Right lobe of liver (tissue), 6 donors: ENCODE measurements around the gene HTRA2. TPM values are rescaled to one million over a fixed set of nuclear protein-coding genes. Genes with fewer than 3 reads are reported as not detected.

Experiments used
- ATAC-seq, 4 donors: fragments of 200-7000 bp; cut with Tn5 transposase; one replicate each; pipeline ENCODE4 v1.9.1; 2020; ENCODE audit warnings: mild to moderate bottlenecking in 4 of 4, moderate library complexity in 4 of 4
- DNase-seq, 3 donors: peaks; one replicate each; pipeline ENCODE4 v3.0.0-alpha.2; 2020
- H3K27ac ChIP-seq, 3 donors: fragments of 200-600 bp; one replicate each; pipeline ENCODE4 v1.8.0; 2022
- H3K27me3 ChIP-seq, 2 donors: fragments of 200-600 bp; one replicate each; pipeline ENCODE4 v1.8.0; 2022
- H3K36me3 ChIP-seq, 4 donors: fragments of 200-600 bp; sonication (generic) in 1 of 4; one replicate each; pipeline versions ENCODE4 v1.5.1 to v1.8.0; 2017 to 2022; ENCODE audit warnings: control low read depth in 1 of 4
- H3K4me1 ChIP-seq, 4 donors: fragments of 200-600 bp; sonication (generic) in 1 of 4; one replicate each; pipeline versions ENCODE4 v1.5.1 to v1.8.0; 2017 to 2022; ENCODE audit warnings: control low read depth in 1 of 4
- H3K4me3 ChIP-seq, 3 donors: fragments of 200-600 bp; one replicate each; pipeline ENCODE4 v1.8.0; 2022
- H3K9me3 ChIP-seq, 4 donors: fragments of 200-600 bp; sonication (generic) in 1 of 4; one replicate each; pipeline versions ENCODE4 v1.5.1 to v1.8.0; 2017 to 2022; ENCODE audit warnings: control low read depth in 1 of 4
- POLR2A ChIP-seq: fragments of 450-650 bp; IDR thresholded peaks from one replicate; pipeline ENCODE4 v1.6.1; 2017; ENCODE audit warnings: antibody characterized with exemption, mild to moderate bottlenecking
- WGBS: methylation state at CpG from one replicate; pipeline ENCODE4 v1.1.6; 2018; ENCODE audit warnings: low coverage, low lambda C conversion rate; ENCODE audit not compliant: insufficient coverage; ENCODE audit errors: missing lambda C conversion rate; 5-methylcytosine and 5-hydroxymethylcytosine counted together
- intact Hi-C, 2 donors: fragments of 100-400 bp; cut with DNase I; formaldehyde crosslinking; loops; one replicate each; pipeline versions ENCODE4 v1.11.2 to v1.14.1; 2022
- total RNA-seq, 6 experiments: library from RNA; depleted of rRNA in 2 of 6; stranded (reverse); fragments of >200 nt in 2 of 6; fragmentation: NEBNext Ultra II Directional in 3 of 6; extraction: Animal tissue kit (Norgen Biotek cat#: 25700) in 3 of 6; gene quantifications; one replicate each; pipeline versions ENCODE4 v1.1.0 to v1.2.4, GENCODE V29; 2016 to 2023
- TF ChIP-seq, protein P1 (sequence below), 4 donors: fragments of 200-600 bp in 3 of 4; fragments of 450-650 bp in 1 of 4; IDR thresholded peaks; one replicate each; pipeline versions ENCODE4 v1.5.1 to v1.8.0; 2016 to 2022; ENCODE audit warnings: antibody characterized with exemption in 4 of 4, mild to moderate bottlenecking in 2 of 4
- donor health status: DM: no; HTN: yes; CAD: no.
- donor health status: DM: no; HTN: no; CAD: no.
- donor health status: DM: no; HTN: no; CAD: no.
- donor health status: DM: no; HTN: yes; CAD: no.
- donor health status: DM: no; HTN: yes; CAD: no.

Gene HTRA2
- total RNA-seq, 6 experiments from 2014 or later, result 12.3 to 20.3 (median 15.2) TPM

DNA sequence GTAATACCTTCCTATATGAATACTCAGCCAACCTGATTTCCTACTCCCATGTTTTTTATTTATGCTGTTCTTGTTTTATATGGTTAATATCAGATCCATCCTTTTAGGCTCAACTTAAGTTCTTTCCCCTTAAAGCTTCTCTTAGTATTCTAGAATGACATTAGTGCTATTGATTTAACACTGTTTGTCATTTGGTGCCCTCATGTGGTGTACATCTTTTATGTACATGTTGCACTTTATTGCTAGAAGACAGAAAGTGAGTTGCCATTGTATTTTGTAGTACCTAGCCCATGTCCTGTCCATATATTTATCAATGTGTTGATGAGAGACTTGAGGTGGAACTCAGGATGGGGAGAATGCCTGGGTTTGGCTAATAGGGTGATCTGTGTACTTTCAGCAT, 2.5 kb downstream of the HTRA2 start:
- ATAC-seq (no peak), DNase-seq (no peak)
- intact Hi-C loops, result no loop called here
- Histone ChIP-seq H3K27ac (no peak overlapping the region), H3K4me3 (no peak overlapping the region), H3K4me1 (peaks cover 0 to 19% (median 6%) of the 10 kb centered on the region in 4 donors), H3K9me3 (no peaks in the 10 kb centered on the region), H3K27me3 (no peaks in the 10 kb centered on the region), H3K36me3 (peaks cover 0 to 16% (median 4%) of the 10 kb centered on the region in 4 donors)
- no peak for TF ChIP-seq POLR2A
- TF ChIP-seq, protein P1, sequence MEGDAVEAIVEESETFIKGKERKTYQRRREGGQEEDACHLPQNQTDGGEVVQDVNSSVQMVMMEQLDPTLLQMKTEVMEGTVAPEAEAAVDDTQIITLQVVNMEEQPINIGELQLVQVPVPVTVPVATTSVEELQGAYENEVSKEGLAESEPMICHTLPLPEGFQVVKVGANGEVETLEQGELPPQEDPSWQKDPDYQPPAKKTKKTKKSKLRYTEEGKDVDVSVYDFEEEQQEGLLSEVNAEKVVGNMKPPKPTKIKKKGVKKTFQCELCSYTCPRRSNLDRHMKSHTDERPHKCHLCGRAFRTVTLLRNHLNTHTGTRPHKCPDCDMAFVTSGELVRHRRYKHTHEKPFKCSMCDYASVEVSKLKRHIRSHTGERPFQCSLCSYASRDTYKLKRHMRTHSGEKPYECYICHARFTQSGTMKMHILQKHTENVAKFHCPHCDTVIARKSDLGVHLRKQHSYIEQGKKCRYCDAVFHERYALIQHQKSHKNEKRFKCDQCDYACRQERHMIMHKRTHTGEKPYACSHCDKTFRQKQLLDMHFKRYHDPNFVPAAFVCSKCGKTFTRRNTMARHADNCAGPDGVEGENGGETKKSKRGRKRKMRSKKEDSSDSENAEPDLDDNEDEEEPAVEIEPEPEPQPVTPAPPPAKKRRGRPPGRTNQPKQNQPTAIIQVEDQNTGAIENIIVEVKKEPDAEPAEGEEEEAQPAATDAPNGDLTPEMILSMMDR (IDR thresholded peaks at IDR 0.05), result peak in 3 of 4 donors; percentile 40 to 49 (median 41)

DNA sequence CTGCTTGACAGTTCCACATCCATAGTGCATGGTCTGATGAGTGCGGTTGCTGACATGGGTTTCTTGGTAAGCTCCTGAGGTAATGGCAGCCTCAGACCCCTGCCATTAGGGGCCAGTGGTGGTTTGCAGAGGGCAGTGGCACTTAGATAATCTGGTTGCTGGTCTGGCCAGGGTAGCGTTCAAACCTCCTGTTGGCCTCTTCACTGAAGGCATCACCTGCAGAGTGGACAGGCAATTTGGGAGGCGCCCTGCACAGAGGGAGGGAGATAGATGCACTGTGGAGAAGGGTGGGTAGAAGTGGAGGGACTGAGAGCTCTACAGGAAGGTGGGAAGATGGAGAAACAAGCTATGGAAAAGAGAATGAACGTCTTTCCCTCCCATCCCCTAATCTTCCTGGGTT, 3.7 kb downstream of the HTRA2 start:
- intact Hi-C loops, result no loop called here

DNA sequence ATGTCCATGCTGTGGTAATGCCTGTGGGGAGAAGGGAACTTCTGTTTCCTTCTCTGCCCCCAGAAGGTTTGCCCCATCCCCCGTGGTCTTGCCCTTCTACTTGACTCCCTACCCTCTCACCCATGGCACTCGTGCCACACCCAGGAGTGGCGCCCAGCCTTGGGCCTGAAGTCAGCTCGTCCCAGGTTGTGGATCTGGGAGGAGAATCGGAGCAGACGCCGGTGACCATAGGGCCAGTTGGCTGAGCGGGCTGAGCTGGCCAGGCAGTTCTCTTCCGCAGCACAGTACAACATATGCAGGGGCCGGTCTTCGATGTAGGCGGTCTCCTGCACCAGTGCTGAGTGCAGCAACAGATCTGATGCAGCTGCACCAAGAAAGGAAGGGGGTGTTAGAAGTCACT, 4.7 kb downstream of the HTRA2 start:
- Histone ChIP-seq H3K27ac (no peak overlapping the region), H3K9me3 (no peaks in the 10 kb centered on the region), H3K36me3 (peaks cover 0 to 9% (median 0%) of the 10 kb centered on the region in 4 donors), H3K27me3 (no peaks in the 10 kb centered on the region), H3K4me3 (no peak overlapping the region), H3K4me1 (peaks cover 0 to 8% (median 2%) of the 10 kb centered on the region in 4 donors)
- no peak for TF ChIP-seq POLR2A
- TF ChIP-seq, protein P1 (IDR thresholded peaks at IDR 0.05), result no peak
- ATAC-seq, result no peak
- no peak for DNase-seq
- WGBS, result no CpG with 5 or more reads among the region's 12 CpGs
- intact Hi-C loops, result no loop called here

More for the DNA sequence above, 3.7 kb downstream of the HTRA2 start:
- Histone ChIP-seq H3K27me3 (no peaks in the 10 kb centered on the region), H3K27ac (no peak overlapping the region), H3K9me3 (no peaks in the 10 kb centered on the region), H3K4me3 (no peak overlapping the region), H3K36me3 (peaks cover 0 to 9% (median 0%) of the 10 kb centered on the region in 4 donors), H3K4me1 (peaks cover 0 to 13% (median 4%) of the 10 kb centered on the region in 4 donors)
- ATAC-seq (no peak), DNase-seq (no peak)
- no peak for TF ChIP-seq POLR2A
- TF ChIP-seq, protein P1 (IDR thresholded peaks at IDR 0.05), result no peak
- 76% methylated on average over 4 of the region's 4 CpGs for WGBS

DNA sequence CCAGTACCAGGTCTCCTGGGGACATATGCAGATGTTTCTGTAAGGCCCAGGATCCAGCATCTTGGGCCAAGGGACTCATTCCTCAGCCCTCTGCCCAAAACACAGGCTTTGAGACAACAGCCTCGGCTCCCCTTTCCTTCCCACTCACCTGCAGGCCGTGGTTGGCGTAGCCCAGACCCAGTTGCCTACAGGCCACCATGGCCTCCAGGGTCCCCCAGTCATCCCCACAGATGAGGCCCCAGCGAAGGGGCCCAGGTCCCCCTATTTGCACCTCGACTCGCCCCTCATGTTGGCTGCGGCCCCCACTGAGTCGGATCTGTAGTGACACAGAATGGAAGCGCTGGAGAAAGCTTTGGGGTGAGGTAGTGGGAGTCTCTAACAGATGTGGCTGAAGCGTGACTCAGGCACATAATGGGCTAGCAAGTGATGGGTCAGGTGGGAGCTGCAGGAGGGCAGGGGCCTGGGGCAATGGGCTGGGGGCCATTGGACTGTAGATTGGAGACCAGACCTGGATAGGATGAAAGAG, 5.8 kb downstream of the HTRA2 start:
- intact Hi-C loops, result no loop called here
- Histone ChIP-seq H3K27ac (no peak overlapping the region), H3K9me3 (no peaks in the 10 kb centered on the region), H3K4me1 (peaks cover 0 to 8% (median 1%) of the 10 kb centered on the region in 4 donors), H3K27me3 (no peaks in the 10 kb centered on the region), H3K4me3 (no peak overlapping the region), H3K36me3 (peaks cover 0 to 9% (median 0%) of the 10 kb centered on the region in 4 donors)
- TF ChIP-seq POLR2A, result no peak
- TF ChIP-seq, protein P1 (IDR thresholded peaks at IDR 0.05), result no peak
- DNase-seq (no peak), ATAC-seq (no peak)
- 83% methylated on average over 4 of the region's 10 CpGs for WGBS
